Pancreas (tissue), 10 donors: ENCODE measurements around the gene PER1. TPM values are rescaled to one million over a fixed set of nuclear protein-coding genes. Genes with fewer than 3 reads are reported as not detected.

Experiments
- ATAC-seq, 4 donors: fragments of 200-7000 bp; cut with Tn5 transposase; one replicate each; pipeline versions ENCODE4 v1.8.0 to v1.9.1; 2020; ENCODE audit warnings: mild to moderate bottlenecking in 4 of 4, moderate library complexity in 4 of 4
- DNase-seq, 6 donors: peaks; one replicate each; pipeline ENCODE4 v3.0.0-alpha.2; 2020
- FAIRE-seq: peaks from 2 replicates; lab custom pipeline; 2012; peaks lifted over from hg19 to GRCh38; lab: Jason Lieb, UNC
- H3K27ac ChIP-seq, 4 donors: fragments of 200-600 bp; sonication (generic); 1 replicate in 3 of 4; 2 replicates in 1 of 4; pipeline versions ENCODE4 v1.5.0 to v1.8.0; 2020
- H3K27me3 ChIP-seq, 4 donors: fragments of 200-600 bp; one replicate each; pipeline ENCODE4 v1.8.0; 2021
- H3K36me3 ChIP-seq, 3 donors: fragments of 200-600 bp; sonication (generic) in 1 of 3; one replicate each; pipeline versions ENCODE4 v1.5.0 to v1.8.0; 2020 to 2021
- H3K4me1 ChIP-seq, 3 donors: fragments of 200-600 bp; one replicate each; pipeline ENCODE4 v1.8.0; 2021
- H3K4me3 ChIP-seq, 4 donors: fragments of 200-600 bp; sonication (generic) in 2 of 4; one replicate each; pipeline versions ENCODE4 v1.5.0 to v1.8.0; 2020 to 2021
- H3K9me3 ChIP-seq, 4 donors: fragments of 200-600 bp; one replicate each; pipeline ENCODE4 v1.8.0; 2021
- CTCF ChIP-seq, 4 donors: fragments of 200-600 bp; sonication (generic) in 3 of 4; IDR thresholded peaks; one replicate each; pipeline versions ENCODE4 v1.5.0 to v1.8.0; 2021; ENCODE audit warnings: antibody characterized with exemption in 4 of 4
- whole genome bisulfite sequencing, 2 donors: extraction: QIAGEN DNeasy Blood & Tissue Kit; methylation state at CpG; one replicate each; pipeline ENCODE4 v1.1.7; 2013; 5-methylcytosine and 5-hydroxymethylcytosine counted together
- intact Hi-C, 3 donors: fragments of 100-400 bp; cut with DNase I; formaldehyde crosslinking; loops; one replicate each; pipeline versions ENCODE4 v1.11.1 to v1.14.2; 2022
- polyA plus RNA-seq, 2 donors: library from polyadenylated mRNA; stranded (reverse); fragments of 200-250 nt; gene quantifications; one replicate each; pipeline ENCODE4 v1.2.3, GENCODE V29; 2013
- total RNA-seq, 6 donors: library from RNA; stranded (reverse); fragmentation: NEBNext Ultra II Directional in 4 of 6; extraction: Animal tissue kit (Norgen Biotek cat#: 25700) in 4 of 6; gene quantifications; one replicate each; pipeline versions ENCODE4 v1.2.1 to v1.2.4, GENCODE V29; 2021 to 2023
- donor health status: healthy with polysubstance abuse.
- donor health status: DM: no; HTN: no; CAD: no; lungs with moderate emphysema.
- donor health status: DM: no; HTN: no; CAD: no.
- donor health status: control.
- donor health status: control.
- donor health status: Bipolar disorder and iron deficiency.
- donor health status: DM: yes; HTN: yes; CAD: no.
- donor health status: DM: no; HTN: no; CAD: no.
- donor health status: DM: no; HTN: no; CAD: no.
- donor health status: DM: yes; HTN: yes; CAD: no.

PER1 gene
- total and polyA plus RNA-seq, 8 donors = 17.5 to 158 (median 95.1) TPM

- ATAC-seq (no peak), DNase-seq (peak in 2 of 6 donors; percentile 48 to 83), FAIRE-seq (no peak)
- H3K4me3 ChIP-seq = no peak overlapping the region
- no peak for TF ChIP-seq CTCF (IDR thresholded peaks at IDR 0.05)
- no peaks in the 10 kb centered on the region for H3K9me3 ChIP-seq
- H3K27ac ChIP-seq = no peak overlapping the region
- intact Hi-C loops = no loop called here
- H3K36me3 ChIP-seq = peaks cover 8 to 83% (median 75%) of the 10 kb centered on the region in 3 donors
- no peaks in the 10 kb centered on the region for H3K27me3 ChIP-seq
- 86 to 89% methylated on average over 22 to 26 of the region's 26 CpGs for WGBS, 2 donors
- peaks cover 0 to 11% (median 0%) of the 10 kb centered on the region in 3 donors for H3K4me1 ChIP-seq
These were observed 4.9 kb downstream of the PER1 start for GRCh38 chr17:8147141-8147804.

GRCh38 chr17:8146381-8147140 is 5.6 kb downstream of the PER1 start:
- no peak for ATAC-seq
- intact Hi-C loops = no loop called here
- no peak overlapping the region for H3K4me3 ChIP-seq
- H3K27me3 ChIP-seq = no peaks in the 10 kb centered on the region
- H3K9me3 ChIP-seq = no peaks in the 10 kb centered on the region
- no peak for TF ChIP-seq CTCF (IDR thresholded peaks at IDR 0.05)
- H3K36me3 ChIP-seq = peaks cover 10 to 91% (median 82%) of the 10 kb centered on the region in 3 donors
- 87 to 92% methylated on average over 14 of the region's 14 CpGs for WGBS, 2 donors
- H3K4me1 ChIP-seq = peaks cover 0 to 11% (median 0%) of the 10 kb centered on the region in 3 donors
- no peak overlapping the region for H3K27ac ChIP-seq
- FAIRE-seq = no peak
- DNase-seq = peak in 2 of 6 donors; percentile 31 to 54

GRCh38 chr17:8145811-8146210 is 6.4 kb downstream of the PER1 start:
- DNase-seq (peak in 3 of 6 donors; percentile 24 to 63 (median 39)), FAIRE-seq (no peak), ATAC-seq (no peak)
- TF ChIP-seq CTCF (IDR thresholded peaks at IDR 0.05) = no peak
- peaks cover 0 to 6% (median 0%) of the 10 kb centered on the region in 3 donors for H3K4me1 ChIP-seq
- H3K36me3 ChIP-seq = peaks cover 10 to 98% (median 90%) of the 10 kb centered on the region in 3 donors
- H3K9me3 ChIP-seq = no peaks in the 10 kb centered on the region
- no peak overlapping the region for H3K27ac ChIP-seq
- no peaks in the 10 kb centered on the region for H3K27me3 ChIP-seq
- intact Hi-C loops = no loop called here
- H3K4me3 ChIP-seq = no peak overlapping the region
- WGBS, 2 donors = 95% methylated on average over 12 of the region's 12 CpGs

GRCh38 chr17:8144401-8145231 is 7.6 kb downstream of the PER1 start:
- H3K4me1 ChIP-seq = no peaks in the 10 kb centered on the region
- ATAC-seq (no peak), FAIRE-seq (no peak), DNase-seq (peak in 3 of 6 donors; percentile 21 to 73 (median 37))
- no peaks in the 10 kb centered on the region for H3K27me3 ChIP-seq
- TF ChIP-seq CTCF (IDR thresholded peaks at IDR 0.05) = no peak
- H3K9me3 ChIP-seq = no peaks in the 10 kb centered on the region
- WGBS, 2 donors = 92 to 93% methylated on average over 15 of the region's 15 CpGs
- H3K36me3 ChIP-seq = peaks cover 10 to 99% (median 97%) of the 10 kb centered on the region in 3 donors
- intact Hi-C loops = no loop called here
- H3K4me3 ChIP-seq = no peak overlapping the region
- no peak overlapping the region for H3K27ac ChIP-seq
